HG02938 (cell line): ENCODE results near the gene JARID2.

Experiments used
- ATAC-seq: cut with Tn5 transposase; IDR thresholded peaks from one replicate; pipeline ENCODE4 v1.9.1; 2021; ENCODE audit warnings: mild to moderate bottlenecking, moderate library complexity; ENCODE audit not compliant: unreplicated experiment

The JARID2 gene

GRCh38 chr6:15453186-15453585 lies 207.3 kb downstream of the JARID2 start:
- ATAC-seq: no peak

- ATAC-seq: no peak
Observed at GRCh38 chr6:15453622-15454021, 207.8 kb downstream of the JARID2 start.

DNA sequence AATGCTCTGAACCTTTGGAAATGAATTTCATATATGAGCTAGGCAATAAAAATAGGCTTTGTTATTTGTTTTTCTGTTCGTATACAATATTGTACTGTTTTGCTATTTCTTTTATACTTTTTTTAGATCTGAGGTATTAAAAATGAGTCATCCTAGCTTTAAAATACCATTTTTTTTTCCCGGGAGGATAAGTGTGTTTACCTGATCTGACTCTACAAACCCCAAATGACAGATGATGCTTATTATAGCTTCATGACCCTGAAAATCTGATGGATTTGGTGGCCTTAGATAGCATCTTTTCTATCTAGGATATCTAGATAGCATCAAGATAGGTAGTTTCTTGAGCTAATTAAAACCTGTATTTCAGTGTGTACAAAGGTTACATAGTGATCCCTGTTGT lies 210.6 kb downstream of the JARID2 start:
- no peak for ATAC-seq

GRCh38 chr6:15457121-15457650 lies 211.3 kb downstream of the JARID2 start:
- no peak for ATAC-seq

GRCh38 chr6:15458021-15458459 lies 212.2 kb downstream of the JARID2 start:
- ATAC-seq: no peak

GRCh38 chr6:15460110-15460727 lies 214.3 kb downstream of the JARID2 start:
- ATAC-seq: no peak

- no peak for ATAC-seq
Observed at GRCh38 chr6:15461127-15461944, 215.5 kb downstream of the JARID2 start.

- no peak for ATAC-seq
Observed at GRCh38 chr6:15462256-15462655, 216.4 kb downstream of the JARID2 start.

GRCh38 chr6:15462717-15463525 lies 217.1 kb downstream of the JARID2 start:
- ATAC-seq: no peak

DNA sequence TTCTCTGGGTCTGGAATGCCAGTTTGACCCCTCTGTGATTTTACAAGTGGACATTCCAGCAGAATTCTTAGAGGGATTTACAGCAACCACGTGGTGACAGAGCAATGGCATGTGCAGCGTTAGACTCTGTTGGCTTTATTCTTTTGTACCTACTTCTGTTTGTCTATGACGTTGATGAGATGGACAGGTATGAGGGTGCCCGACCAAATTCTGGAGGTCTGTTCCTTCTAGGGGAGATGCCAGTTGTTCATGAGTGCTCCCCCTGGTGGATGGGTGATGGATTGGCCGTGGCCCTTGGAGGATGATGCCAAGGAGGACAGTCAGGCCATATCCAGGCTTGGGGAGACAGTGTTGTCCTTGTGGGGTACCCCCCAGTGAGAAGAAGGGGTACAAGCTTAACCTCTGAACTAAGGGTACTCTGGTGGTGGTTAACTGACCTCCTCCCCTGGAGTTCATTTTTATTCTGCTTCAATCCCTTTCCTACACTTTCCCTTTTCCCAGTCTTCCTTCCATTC lies 218.4 kb downstream of the JARID2 start:
- ATAC-seq: no peak

- no peak for ATAC-seq
Observed at GRCh38 chr6:15465212-15465611, 219.3 kb downstream of the JARID2 start.

GRCh38 chr6:15470746-15471145 lies 224.9 kb downstream of the JARID2 start:
- ATAC-seq: no peak

GRCh38 chr6:15472621-15473020 lies 226.8 kb downstream of the JARID2 start:
- no peak for ATAC-seq

DNA sequence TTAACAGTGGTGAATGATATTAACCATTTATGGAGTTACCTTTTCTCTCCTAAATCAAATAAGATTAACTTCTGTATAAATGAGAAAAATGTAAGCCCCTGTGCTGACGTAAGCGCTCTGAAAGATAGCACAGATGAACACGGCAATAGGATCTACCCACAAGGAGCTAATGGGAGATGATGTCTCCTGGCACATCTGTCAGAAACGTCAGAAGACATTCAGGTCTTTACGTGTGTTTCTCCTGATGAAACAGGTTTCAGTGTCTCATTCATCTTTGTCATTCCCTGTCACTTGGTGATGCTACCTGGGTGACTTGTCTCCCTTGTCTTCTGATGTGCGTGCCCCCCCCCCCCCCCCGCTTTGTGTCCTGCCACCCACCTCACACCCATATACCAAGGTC lies 227.3 kb downstream of the JARID2 start:
- no peak for ATAC-seq

- ATAC-seq: no peak
Observed at GRCh38 chr6:15473741-15474161, 227.9 kb downstream of the JARID2 start.

- no peak for ATAC-seq
Observed at GRCh38 chr6:15474196-15474595, 228.3 kb downstream of the JARID2 start.

- ATAC-seq: no peak
Observed at GRCh38 chr6:15475261-15475660, 229.4 kb downstream of the JARID2 start.

DNA sequence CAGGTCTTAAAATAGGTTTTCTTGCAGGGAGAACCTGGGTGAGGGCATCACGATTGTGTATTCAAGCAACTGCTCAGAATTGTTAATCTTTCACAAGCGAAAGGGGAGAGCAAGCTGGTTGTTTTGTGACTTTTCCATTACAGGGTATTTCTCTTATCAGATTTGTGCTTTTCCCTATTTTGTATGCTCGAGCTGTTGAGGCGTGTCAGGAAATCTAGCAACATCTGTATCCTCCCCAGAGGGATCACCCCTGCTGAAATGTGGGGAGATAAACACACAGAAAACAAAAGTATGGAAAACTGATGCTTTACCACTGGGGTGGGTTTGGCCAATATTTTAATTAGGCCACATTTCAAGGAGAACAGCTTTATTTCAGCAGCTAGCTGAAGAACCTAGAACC lies 230.0 kb downstream of the JARID2 start:
- ATAC-seq: no peak

DNA sequence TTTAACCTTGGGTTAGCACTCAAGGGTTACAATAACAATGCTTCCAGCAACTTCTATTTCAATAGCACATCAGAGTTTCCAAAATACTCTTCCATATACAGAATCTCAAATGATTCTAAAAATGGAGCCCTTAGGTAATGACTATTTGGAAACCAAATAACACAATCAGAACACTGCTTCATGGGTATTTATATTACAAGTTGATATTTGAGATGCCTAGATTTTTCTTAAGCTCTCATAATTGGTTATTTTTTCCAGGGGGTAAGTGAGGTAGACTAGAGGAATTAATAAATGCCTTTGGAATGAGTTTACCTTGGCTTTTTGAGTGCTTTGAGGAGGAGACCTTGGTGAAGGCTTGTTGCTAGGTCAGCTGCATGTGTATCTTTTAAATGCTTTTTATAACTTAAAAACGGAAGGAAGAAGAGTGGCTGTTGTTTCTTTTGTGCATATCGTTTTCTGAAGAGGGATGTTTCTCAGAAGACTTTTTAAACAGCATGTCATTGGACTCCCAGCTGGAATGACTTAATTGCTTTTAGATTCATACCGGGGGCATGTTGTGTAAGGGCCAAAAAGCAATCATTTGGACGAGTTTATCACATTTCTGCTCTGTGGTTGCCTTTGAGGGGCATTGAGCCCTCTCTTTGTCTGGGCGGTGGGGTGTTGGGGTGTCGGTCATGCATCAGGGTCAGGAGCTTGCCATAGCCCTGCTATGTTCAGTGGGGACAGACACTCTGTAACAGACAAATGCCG lies 230.9 kb downstream of the JARID2 start:
- no peak for ATAC-seq

GRCh38 chr6:15477746-15478145 lies 231.9 kb downstream of the JARID2 start:
- ATAC-seq: no peak
